NCI-H2171 (cell line): Measurements from ENCODE around the gene CCDC136.

Experiments
- DNase-seq: peaks from one replicate; lab custom pipeline; 2025; lab: John Stamatoyannopoulos, UW

The CCDC136 gene

DNA sequence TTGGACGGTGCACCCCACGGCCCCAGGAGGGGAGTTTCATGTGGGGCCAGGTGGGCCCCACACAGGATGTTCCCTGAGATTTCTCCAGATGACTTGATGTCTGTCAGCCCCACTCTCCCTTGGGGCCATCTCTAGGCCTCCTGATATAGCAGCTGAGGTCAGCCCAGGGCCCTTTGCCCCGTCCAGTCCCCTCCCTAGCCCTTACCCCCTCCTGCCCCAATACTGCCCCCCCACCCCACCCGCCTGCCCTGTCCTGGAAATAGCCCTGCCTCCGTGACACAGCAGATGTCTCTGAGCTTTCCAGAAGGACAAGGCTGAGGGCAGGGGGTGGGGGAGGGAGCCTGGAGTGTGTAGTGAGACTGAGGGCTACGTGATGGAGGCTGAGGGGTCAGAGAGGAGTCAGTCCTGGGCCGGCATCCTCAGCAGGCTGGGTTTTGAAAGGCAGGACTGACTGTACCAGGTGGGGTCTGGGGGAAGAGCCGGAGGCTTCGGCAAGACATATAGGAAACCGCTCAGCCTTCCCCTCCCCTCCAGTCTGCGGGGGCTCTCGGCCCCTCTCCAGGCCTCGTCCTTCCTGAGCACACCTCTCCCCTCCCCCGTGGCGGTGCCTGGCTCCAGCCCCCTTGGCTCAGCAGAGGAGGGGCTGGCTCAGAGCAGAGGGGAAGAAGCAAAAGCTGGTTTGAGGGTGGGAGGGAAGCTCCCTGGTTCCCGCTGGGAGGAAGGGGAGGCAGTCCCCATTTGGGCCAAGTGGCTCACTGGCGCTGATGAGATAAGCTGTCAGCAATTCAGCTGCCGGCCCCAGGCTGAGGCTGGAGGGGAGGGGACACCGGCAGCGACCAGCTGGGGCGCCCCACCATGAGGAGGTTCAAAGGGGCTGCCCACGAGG lies 40.5 kb downstream of the CCDC136 start:
- peak; percentile 81 for DNase-seq

DNA sequence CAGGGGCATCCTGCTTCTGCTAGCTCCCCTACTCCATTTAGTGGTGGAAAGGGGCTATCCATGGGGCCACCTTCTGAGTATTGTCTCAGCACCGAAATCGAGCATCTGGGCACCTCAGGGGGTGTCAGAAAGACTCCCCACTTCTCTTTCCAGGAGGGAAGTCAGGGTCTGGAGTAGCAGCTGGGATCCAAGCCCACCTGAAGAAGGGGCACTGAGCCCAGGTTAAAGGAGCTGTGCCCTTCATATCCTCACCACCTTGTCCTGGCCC lies 41.0 kb downstream of the CCDC136 start:
- DNase-seq, result no peak

DNA sequence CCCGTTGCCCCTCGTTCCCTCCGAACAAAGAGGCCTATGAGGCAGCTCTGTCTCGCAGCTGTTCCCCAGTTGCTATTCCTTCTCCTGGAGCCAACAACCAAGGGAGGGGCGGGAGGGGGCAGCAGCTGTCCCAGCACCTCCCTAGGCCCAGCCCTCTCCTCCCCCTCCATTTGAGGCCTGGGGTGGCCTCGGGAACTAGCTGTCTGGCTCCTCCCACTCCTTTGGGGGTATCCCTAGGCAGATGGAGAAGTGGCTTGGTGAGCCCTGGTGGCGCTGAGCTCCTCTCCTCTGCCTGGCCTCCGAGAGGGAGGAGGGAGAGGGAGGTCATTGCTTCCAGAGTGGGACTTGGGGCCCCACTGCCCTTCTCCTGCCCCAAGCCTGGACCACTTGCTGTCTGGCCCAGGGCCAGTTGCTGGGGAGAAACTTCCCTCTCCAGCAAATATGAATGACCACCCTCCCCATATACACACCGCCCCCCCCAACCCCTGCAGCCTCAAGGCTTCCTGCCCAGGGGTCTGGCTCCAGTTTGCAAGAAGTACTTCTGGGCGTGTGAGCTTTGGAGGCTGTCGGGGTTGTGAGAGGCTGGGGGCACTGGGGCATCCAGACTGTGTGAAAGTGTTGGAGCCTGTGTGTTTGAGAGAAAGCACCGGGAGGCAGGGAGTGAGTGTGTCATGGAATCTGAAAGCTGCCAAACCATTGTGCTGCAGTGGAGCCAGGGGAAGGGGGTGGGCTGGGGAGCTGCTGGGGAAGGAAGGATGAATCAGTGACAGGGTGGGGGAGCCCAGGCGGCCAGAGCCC lies 41.6 kb downstream of the CCDC136 start:
- DNase-seq, result peak; percentile 97

DNA sequence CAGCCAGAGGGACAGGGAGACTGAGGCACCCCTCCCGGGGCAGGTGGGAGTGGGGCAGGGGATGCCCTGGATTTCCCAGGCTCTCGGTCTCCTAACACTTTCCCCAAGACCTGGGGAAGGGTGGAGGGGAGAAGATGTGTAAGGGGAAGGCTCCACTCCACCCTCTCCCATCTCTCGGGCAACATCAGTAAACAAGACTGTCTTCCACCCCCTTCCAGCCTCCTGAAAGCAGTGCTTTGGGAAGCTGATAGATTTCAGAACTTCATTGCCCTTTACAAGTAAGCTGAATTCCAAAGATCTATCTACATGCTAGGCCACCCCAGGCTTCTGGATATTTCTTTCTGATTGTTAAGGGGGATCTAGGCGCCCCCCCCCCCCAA lies 42.2 kb downstream of the CCDC136 start:
- no peak for DNase-seq

DNA sequence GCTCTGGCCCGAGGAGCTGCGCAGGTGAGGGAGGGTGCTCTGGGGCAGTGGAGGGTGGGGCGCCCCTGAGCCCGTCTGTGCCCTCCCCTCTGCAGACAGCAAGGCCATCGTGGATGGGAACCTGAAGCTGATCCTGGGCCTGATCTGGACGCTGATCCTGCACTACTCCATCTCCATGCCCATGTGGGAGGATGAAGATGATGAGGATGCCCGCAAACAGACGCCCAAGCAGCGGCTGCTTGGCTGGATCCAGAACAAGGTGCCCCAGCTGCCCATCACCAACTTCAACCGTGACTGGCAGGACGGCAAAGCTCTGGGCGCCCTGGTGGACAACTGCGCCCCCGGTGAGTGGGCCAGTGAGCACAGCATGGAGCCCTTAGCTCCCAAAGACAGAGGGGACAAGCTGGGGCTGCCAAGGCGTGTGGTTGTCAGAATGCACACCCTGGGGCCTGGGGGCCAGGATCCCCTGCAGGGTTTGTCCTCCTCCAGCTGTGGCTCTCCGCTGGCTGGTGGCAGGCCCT lies 43.5 kb downstream of the CCDC136 start:
- no peak for DNase-seq

DNA sequence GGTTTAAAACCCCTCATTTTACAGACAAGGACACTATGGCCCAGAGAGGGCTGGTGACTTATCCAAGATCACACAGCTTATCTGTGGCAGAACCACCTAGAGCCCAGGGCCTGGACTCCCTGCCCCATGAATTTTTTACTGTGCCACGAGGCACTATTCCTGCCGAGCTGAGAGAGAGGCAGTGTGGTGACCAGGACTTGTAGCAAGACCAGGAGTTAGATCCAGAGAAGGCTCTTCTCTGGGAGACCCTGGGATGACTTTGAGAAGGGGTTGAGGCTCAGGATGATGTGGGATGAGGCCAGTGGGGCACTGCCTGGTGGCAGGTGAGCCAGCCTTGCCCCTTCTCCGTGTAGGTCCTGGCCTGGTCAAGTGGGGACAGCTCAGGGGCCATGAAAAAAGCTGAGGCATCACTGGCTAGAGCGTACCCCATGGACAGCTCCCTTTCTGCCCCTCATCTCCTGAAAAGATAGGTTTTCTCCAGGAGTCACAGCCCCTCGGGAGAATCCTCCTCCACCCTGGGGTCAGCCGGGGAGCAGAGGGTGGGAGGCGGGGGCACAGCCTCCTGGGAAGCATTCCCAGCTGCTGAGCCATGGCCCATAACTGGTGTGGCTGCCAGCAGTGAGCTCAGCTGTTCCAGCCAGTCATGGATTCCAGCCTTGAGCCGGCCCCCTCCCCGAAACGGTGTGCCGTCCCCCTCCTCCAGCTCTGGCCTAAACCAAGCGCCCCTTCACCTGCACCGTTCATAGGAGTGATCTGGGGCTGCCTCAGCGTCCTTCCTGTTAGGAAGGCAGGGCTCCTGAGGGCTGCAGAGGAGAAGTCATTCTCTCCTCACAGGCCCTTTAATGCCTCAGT lies 44.2 kb downstream of the CCDC136 start:
- no peak for DNase-seq

DNA sequence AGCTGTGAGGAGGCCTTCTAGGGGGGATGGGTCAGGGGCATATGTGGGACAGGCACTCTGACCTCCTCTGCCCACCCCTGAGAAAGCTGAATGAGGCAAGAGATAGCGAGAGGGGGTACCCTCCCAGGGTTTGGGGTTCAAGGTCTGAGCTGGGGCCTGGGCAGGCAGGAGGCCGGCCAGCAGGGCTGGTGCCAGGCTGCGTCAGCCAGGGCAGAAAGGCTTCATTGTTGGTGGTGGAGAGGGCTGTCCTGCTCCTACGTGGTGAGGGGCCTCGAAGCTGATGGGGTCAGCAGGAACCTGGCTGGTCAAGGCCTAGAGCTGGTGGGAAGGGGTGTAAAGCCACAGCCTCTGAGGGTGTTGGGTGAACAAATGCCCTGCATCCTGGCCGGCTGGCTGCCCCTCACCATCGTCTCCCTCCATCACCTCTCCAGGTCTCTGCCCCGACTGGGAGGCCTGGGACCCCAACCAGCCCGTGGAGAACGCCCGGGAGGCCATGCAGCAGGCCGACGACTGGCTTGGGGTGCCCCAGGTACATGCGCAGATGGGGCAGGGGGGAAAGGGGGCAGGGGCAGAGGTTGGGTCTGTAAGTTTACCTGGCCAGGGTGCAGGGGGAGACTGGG lies 45.1 kb downstream of the CCDC136 start:
- no peak for DNase-seq

DNA sequence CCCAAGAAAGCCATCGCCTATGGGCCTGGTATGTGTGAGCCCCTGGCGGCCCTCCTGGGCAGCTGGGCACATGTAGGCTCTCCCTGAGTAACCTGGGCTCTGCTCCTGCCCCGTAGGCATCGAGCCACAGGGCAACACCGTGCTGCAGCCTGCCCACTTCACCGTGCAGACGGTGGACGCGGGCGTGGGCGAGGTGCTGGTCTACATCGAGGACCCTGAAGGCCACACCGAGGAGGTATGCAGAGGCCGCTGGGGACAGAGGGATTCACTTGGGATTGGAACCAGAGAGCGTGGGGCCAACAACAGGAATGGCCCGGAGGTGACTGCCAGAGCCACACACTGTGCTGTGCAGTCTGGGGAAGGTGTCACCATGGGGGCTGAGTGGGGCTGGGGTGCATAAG lies 45.8 kb downstream of the CCDC136 start:
- no peak for DNase-seq

DNA sequence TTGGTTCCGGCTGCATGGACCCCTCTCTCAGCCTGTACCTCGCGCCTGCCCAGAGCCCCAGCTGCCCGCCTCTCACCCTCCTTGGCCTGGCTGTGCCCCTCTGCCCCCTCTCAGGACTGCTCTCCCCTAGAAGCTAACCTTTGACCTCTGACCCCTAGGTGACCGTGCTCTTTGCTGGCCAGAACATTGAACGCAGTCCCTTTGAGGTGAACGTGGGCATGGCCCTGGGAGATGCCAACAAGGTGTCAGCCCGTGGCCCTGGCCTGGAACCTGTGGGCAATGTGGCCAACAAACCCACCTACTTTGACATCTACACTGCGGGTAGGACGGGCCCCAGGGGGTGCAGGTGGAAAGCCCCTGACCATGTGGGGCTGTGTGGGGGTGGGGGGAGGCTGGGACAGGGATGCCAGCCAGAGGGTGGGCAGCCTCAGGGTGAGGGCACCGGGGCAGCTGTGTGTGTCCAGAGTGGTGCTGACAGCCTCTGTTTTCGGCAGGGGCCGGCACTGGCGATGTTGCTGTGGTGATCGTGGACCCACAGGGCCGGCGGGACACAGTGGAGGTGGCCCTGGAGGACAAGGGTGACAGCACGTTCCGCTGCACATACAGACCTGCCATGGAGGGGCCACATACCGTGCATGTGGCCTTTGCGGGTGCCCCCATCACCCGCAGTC lies 46.5 kb downstream of the CCDC136 start:
- DNase-seq, result no peak

DNA sequence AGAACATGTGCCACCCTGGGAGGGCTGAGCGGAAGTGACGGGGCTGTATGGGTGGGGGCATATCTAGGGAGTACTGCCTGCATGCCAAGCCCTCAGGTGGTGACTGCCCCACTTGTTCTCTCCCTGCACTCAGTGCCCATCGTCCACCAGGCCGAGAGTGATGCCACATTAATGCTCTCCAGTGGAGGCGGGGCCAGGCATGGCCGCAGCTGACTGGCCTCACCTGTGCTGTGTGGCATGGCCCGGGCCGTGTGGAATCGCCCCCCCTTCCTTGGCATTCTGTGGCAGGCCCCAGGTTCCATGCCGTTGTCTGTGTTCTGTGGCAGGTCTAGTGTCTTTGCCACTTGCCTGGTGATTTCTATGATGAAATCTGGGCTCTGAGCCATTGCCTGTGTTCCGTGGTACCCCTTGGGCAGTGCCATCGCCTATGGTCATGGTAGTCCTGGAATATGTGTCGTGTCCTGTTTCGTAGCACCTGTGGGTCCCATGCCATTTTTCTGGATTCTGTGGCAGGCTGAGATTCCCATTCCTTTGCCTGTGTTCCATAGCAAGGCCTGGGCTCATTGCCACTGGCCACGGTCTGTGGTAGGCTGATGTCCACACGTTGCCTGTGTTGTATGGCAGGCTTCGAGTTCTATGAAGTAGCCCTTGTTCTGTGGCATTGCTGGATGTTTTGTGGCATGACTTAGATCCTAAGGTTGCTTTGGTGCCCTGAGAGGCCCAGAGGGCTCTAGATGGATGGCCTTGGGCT lies 47.4 kb downstream of the CCDC136 start:
- DNase-seq, result no peak

DNA sequence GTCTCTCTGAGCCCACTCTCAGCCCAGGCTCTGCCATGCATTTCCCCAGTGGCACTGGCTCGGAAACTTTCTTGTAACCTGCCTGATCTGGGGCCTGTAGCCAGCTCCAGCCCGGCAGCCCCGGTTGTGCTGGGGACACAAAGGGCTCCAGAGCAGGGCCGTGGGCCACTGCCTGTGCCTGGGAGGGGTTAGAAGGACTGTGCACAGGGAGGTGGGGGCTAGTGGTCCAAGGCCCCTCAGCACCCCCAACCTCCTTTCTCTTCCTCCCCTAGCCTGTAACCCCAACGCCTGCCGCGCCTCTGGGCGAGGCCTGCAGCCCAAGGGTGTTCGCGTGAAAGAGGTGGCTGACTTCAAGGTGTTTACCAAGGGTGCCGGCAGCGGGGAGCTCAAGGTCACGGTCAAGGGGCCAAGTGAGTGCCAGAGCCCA lies 48.0 kb downstream of the CCDC136 start:
- no peak for DNase-seq

DNA sequence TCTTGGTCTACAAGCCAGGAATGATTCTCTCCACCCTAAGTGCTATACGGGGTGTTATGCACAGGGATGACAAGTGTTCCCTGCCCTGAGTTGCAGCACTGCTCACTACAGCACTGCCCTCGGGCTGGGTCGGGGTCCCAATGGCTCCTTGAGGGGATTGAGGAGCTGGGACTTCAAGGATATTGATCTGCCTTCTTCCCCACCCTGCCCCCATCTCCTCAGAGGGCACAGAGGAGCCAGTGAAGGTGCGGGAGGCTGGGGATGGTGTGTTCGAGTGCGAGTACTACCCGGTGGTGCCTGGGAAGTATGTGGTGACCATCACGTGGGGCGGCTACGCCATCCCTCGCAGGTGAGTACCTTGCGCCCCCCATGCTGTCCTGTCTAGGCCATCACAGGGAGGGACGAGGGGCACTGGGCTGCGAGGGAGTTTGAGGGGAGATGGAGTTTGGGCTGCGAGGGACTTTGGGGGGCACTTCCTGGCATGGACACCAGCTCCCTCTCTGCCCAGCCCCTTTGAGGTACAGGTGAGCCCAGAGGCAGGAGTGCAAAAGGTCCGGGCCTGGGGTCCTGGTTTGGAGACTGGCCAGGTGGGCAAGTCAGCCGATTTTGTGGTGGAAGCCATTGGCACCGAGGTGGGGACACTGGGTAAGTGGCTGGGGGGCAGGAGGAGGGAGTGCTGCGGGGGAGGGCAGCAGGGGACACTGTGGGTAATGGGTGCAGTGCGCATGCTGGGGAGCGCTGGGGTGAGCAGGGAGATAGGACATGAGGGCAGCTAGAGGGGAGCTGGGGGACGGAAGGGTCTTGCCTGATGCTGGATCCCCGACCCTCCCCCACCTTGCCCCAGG lies 48.8 kb downstream of the CCDC136 start:
- DNase-seq, result no peak

DNA sequence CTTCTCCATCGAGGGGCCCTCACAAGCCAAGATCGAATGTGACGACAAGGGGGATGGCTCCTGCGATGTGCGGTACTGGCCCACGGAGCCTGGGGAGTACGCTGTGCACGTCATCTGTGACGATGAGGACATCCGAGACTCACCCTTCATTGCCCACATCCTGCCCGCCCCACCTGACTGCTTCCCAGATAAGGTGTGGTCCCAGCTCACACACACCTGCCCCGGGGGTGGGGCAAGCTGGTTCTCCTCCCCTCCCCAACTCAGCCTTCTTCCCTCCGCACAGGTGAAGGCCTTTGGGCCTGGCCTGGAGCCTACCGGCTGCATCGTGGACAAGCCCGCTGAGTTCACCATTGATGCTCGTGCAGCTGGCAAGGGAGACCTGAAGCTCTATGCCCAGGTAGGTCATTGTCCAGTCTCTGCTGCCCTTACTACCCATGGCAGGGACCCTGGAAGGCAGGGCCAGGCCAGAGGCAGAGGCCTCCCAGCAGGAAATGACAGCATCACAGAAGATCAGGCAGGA lies 49.5 kb downstream of the CCDC136 start:
- DNase-seq, result no peak

DNA sequence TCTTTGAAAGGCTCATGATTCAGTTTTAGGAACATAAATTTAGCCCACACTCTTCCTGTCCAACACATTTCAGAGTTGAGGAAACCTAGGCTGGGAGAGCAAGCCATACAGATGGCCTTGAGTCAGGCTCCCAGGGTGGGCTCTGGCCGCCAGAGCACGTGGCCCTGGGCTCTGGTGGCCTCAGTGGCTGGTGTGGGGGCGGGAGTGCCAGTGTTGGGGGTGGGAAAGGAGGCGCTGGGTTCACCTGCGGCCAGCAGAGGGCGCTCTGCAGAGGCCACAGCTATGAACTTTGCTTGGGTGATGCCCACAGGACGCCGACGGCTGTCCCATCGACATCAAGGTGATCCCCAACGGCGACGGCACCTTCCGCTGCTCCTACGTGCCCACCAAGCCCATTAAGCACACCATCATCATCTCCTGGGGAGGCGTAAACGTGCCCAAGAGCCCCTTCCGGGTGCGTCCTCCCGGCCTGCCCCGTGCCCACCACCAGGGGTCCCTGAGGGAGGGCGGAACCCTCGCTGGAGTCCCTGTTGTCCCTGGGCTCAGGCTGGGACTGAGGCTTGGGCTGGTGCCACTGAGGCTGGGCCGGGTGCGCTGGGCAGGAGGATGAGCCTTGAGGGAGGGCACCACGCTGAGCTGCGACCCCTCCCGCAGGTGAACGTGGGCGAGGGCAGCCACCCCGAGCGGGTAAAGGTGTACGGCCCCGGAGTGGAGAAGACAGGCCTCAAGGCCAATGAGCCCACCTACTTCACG lies 50.3 kb downstream of the CCDC136 start:
- no peak for DNase-seq

DNA sequence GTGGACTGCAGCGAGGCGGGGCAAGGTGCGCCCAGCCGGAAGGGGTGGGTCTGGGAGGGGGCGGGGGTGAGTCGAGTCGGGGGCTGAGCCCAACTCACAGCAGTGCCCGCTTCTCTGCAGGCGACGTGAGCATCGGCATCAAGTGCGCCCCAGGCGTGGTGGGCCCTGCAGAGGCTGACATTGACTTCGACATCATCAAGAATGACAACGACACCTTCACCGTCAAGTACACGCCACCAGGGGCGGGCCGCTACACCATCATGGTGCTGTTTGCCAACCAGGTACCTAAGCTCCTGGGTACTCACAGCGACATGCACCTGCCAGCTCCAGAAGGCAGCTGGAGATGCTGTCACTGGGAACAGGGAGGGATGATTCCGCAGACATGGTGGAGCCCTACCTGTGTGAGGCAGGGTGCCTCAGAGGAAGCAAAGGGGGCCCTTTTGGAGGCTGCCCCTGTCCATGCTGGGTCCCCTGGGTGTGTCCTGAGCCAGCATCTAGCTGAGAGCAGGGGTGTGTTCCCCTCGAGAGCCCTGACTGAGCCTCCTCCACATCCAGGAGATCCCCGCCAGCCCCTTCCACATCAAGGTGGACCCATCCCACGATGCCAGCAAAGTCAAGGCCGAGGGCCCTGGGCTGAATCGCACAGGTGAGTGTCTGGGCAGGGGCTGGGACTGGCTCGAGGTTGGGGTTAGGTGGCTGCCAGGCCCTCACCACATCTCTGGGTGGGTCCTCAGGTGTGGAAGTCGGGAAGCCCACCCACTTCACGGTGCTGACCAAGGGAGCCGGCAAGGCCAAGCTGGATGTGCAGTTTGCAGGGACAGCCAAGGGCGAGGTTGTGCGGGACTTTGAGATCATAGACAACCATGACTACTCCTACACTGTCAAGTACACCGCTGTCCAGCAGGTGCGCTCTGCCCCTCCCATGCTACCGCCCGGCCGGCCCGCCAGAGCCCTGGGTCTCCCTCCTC lies 51.2 kb downstream of the CCDC136 start:
- no peak for DNase-seq

DNA sequence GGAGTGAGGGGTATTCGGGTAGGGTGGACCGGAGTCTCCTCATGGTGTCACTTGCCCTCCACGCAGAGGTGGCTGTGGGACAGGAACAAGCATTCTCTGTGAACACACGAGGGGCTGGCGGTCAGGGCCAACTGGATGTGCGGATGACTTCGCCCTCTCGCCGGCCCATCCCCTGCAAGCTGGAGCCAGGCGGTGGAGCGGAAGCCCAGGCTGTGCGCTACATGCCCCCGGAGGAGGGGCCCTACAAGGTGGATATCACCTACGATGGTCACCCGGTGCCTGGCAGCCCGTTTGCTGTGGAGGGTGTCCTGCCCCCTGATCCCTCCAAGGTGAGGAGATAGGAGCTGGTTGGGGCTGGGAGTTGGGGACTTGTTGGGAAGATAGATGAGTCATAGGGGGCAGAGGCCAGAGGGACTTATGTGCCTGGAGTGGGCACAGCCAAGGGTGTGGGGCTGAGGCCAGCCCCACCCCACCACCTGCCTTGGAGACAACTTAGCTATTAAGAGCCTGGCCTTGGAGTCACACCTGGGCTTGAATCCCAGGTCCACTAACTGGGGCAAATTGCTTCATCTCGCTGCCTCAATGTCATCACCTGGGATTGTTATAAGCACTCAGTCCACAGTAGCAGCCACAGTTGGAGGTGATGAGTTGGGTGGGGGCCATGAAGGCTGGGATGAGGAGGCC lies 52.3 kb downstream of the CCDC136 start:
- DNase-seq, result no peak

DNA sequence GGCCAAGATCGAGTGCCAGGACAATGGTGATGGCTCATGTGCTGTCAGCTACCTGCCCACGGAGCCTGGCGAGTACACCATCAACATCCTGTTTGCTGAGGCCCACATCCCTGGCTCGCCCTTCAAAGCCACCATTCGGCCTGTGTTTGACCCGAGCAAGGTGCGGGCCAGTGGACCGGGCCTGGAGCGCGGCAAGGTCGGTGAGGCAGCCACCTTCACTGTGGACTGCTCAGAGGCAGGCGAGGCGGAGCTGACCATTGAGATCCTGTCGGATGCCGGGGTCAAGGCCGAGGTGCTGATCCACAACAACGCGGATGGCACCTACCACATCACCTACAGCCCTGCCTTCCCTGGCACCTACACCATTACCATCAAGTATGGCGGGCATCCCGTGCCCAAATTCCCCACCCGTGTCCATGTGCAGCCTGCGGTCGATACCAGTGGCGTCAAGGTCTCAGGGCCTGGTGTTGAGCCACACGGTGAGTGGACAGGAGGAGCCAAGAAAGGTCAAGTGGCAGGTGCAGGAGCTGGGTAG lies 53.1 kb downstream of the CCDC136 start:
- no peak for DNase-seq
